Neural crest cell (in vitro differentiated cells): ENCODE data around the gene MRPS18B. TPM values are rescaled to one million over a fixed set of nuclear protein-coding genes. Genes with fewer than 3 reads are reported as not detected.
"Not testable (repeated sequence)": the region's sequence is repeated elsewhere in the genome, so short reads cannot be mapped to it uniquely, and the experiment has no call there.

Experiments
- DNase-seq: peaks from one replicate; pipeline ENCODE4 v3.0.0; 2021; ENCODE audit warnings: low read depth, mixed read lengths, low spot score
- H3K27ac Mint-ChIP-seq: one replicate; pipeline ENCODE4 v1.8.0; 2021; ENCODE audit warnings: mild to moderate bottlenecking, mixed read lengths; ENCODE audit not compliant: unreplicated experiment
- H3K27me3 Mint-ChIP-seq: 2 replicates; pipeline ENCODE4 v1.8.0; 2021; ENCODE audit warnings: low read depth, mild to moderate bottlenecking, mixed read lengths
- H3K36me3 Mint-ChIP-seq: 2 replicates; pipeline ENCODE4 v1.8.0; 2021; ENCODE audit warnings: low read depth, mild to moderate bottlenecking, mixed read lengths
- H3K4me1 Mint-ChIP-seq: 2 replicates; pipeline ENCODE4 v1.8.0; 2021; ENCODE audit warnings: mixed read lengths
- H3K4me3 Mint-ChIP-seq: one replicate; pipeline ENCODE4 v1.8.0; 2021; ENCODE audit warnings: mild to moderate bottlenecking, mixed read lengths
- H3K9me3 Mint-ChIP-seq: 2 replicates; pipeline ENCODE4 v1.8.0; 2021; ENCODE audit warnings: mixed read lengths
- total RNA-seq: library from RNA; stranded (reverse); gene quantifications from 2 replicates; pipeline ENCODE4 v1.2.1, GENCODE V29; 2021
- TF ChIP-seq, protein P1 (sequence below): fragments of 200-600 bp; sonication (generic); conservative IDR thresholded peaks from 2 replicates; pipeline ENCODE4 v1.5.0; 2021; ENCODE audit warnings: antibody characterized with exemption, mild to moderate bottlenecking

MRPS18B gene
- total RNA-seq, 1 donor from 2014 or later: 39.3 TPM

DNA sequence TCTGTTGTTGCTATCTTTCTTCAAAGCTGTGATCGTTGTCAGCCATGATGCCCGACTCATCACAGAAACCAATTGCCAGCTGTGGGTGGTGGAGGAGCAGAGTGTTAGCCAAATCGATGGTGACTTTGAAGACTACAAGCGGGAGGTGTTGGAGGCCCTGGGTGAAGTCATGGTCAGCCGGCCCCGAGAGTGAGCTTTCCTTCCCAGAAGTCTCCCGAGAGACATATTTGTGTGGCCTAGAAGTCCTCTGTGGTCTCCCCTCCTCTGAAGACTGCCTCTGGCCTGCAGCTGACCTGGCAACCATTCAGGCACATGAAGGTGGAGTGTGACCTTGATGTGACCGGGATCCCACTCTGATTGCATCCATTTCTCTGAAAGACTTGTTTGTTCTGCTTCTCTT lies 27.1 kb upstream of the MRPS18B start:
- Mint-ChIP-seq H3K27me3 (no peaks in the 10 kb centered on the region), H3K27ac (no peak overlapping the region)

DNA sequence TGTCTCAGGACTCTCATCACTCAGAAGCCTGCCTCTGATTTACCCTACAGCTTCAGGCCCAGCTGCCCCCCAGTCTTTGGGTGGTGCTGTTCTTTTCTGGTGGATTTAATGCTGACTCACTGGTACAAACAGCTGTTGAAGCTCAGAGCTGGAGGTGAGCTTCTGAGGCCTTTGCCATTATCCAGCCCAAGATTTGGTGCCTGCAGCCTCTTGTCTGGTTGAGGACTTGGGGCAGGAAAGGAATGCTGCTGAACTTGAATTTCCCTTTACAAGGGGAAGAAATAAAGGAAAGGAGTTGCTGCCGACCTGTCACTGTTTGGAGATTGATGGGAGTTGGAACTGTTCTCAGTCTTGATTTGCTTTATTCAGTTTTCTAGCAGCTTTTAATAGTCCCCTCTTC lies 26.6 kb upstream of the MRPS18B start:
- Mint-ChIP-seq H3K27ac (no peak overlapping the region), H3K27me3 (no peaks in the 10 kb centered on the region), H3K4me1 (no peaks in the 10 kb centered on the region), H3K4me3 (no peak overlapping the region), H3K36me3 (peaks cover 26% of the 10 kb centered on the region), H3K9me3 (no peaks in the 10 kb centered on the region)
- TF ChIP-seq, protein P1, sequence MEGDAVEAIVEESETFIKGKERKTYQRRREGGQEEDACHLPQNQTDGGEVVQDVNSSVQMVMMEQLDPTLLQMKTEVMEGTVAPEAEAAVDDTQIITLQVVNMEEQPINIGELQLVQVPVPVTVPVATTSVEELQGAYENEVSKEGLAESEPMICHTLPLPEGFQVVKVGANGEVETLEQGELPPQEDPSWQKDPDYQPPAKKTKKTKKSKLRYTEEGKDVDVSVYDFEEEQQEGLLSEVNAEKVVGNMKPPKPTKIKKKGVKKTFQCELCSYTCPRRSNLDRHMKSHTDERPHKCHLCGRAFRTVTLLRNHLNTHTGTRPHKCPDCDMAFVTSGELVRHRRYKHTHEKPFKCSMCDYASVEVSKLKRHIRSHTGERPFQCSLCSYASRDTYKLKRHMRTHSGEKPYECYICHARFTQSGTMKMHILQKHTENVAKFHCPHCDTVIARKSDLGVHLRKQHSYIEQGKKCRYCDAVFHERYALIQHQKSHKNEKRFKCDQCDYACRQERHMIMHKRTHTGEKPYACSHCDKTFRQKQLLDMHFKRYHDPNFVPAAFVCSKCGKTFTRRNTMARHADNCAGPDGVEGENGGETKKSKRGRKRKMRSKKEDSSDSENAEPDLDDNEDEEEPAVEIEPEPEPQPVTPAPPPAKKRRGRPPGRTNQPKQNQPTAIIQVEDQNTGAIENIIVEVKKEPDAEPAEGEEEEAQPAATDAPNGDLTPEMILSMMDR: no peak
- no peak for DNase-seq

More for the DNA sequence above, 27.1 kb upstream of the MRPS18B start:
- H3K9me3 Mint-ChIP-seq: no peaks in the 10 kb centered on the region
- peaks cover 28% of the 10 kb centered on the region for H3K36me3 Mint-ChIP-seq
- no peak for DNase-seq
- H3K4me1 Mint-ChIP-seq: no peaks in the 10 kb centered on the region
- TF ChIP-seq, protein P1: no peak
- H3K4me3 Mint-ChIP-seq: no peak overlapping the region

DNA sequence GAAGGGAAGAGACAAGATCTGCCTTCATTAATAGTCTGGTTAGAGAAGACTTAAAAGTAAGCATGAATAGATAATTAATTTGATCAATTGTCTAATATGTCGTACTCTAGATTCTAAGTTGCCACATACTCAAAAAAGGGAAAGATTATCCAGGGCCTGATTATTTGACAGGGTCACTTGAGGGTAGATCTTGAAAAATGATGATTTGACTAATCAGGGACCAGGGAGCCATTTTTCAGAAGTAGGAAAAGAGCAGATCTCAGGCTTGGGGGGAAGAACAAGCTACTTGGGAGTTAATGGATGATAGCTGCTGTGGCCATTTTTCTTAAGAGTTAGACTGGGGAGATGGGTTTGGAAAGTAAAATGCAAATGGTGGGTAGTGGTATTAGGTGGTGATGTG lies 25.4 kb upstream of the MRPS18B start:
- DNase-seq: no peak
- Mint-ChIP-seq H3K4me1 (peaks cover 3% of the 10 kb centered on the region), H3K27ac (no peak overlapping the region), H3K4me3 (no peak overlapping the region), H3K36me3 (peaks cover 22% of the 10 kb centered on the region), H3K27me3 (peaks cover 2% of the 10 kb centered on the region), H3K9me3 (no peaks in the 10 kb centered on the region)
- TF ChIP-seq, protein P1: no peak

DNA sequence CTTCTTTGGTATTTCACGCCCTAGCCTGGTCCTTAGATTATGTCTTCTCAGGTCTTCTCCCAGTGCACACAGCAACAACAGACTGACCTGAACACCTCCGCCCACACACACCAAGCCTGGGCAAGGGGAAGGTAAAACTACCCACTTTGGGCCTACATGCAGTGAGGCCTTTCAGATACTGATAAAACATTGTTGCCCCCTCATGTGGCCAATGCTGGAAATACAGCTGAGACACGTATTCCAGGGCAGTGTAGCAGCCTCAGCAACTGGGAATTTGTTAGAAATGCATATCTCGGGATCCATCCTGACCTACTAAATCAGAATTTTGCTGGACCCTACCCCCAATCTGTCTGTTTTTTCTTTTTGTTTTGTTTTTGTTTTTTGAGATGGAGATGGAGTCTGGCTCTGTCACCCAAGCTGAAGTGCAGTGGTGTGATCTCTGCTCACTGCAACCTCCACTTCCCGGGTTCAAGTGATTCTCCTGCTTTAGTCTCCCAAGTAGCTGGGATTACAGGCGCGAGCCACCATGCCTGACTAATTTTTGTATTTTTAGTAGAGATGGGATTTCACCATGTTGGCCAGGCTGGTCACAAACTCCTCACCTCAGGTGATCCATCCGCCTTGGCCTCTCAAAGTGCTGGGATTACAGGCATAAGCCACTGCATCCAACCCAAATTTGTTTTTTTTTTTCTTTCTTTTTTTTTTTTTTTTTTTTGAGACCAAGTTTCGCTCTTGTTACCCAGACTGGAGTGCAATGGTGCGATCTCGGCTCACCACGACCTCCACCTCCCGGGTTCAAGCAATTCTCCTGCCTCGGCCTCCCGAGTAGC lies 20.1 kb upstream of the MRPS18B start:
- not testable (repeated sequence) for H3K27ac Mint-ChIP-seq, H3K4me1 Mint-ChIP-seq, H3K9me3 Mint-ChIP-seq, H3K27me3 Mint-ChIP-seq
- Mint-ChIP-seq H3K4me3 (peak overlapping the region; percentile 61), H3K36me3 (peaks cover 15% of the 10 kb centered on the region)
- TF ChIP-seq, protein P1: peak; percentile 80
- peak; percentile 91 for DNase-seq

DNA sequence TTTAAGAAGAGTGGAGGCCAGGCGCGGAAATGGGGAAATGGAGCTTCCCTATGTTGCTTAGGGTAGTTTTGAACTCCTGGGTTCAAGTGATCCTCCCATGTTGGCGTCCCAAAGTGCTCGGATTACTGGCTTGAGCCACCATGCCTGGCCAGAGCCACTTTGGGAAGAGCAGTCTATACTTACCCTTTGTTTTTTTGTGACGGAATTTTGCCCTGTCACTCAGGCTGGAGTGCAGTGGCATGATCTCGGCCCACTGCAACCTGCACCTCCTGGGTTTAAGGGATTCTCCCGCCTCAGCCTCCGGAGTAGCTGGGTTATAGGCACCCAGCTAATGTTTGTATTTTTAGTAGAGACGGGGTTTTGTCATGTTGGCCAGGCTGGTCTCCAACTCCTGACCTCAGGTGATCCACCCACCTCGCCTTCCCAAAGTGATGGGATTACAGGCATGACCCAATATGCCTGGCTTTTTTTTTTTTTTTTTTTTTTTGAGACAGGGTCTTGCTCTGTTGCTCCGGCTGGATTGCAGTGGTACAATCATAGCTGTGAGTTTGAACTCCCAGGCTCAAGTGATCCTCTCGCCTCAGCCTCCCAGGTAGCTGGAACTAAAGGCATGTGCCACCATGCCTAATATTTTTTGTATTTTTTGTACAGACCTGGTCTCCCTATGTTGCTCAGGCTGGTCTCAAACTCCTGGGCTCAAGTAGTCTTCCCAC lies 18.6 kb upstream of the MRPS18B start:
- Mint-ChIP-seq H3K4me3 (no peak overlapping the region), H3K36me3 (peaks cover 29% of the 10 kb centered on the region), H3K27ac (no peak overlapping the region), H3K9me3 (no peaks in the 10 kb centered on the region), H3K4me1 (peaks cover 5% of the 10 kb centered on the region), H3K27me3 (peaks cover 5% of the 10 kb centered on the region)
- no peak for DNase-seq
- TF ChIP-seq, protein P1: no peak
